DND-41 (cell line): ENCODE data around the gene UTS2.

Experiments used
- CTCF ChIP-seq: IDR thresholded peaks from 2 replicates; pipeline ENCODE4 v1.5.1; 2012; ENCODE audit warnings: borderline replicate concordance, low read length, moderate library complexity, mild to moderate bottlenecking; ENCODE audit not compliant: poor library complexity, severe bottlenecking; ENCODE audit errors: extremely low read depth
- EZH2 ChIP-seq: IDR thresholded peaks from 3 replicates; pipeline ENCODE4 v1.6.1; 2012; ENCODE audit warnings: borderline replicate concordance, low read depth, mild to moderate bottlenecking, moderate library complexity, low read length, inconsistent platforms; ENCODE audit not compliant: severe bottlenecking

- TF ChIP-seq EZH2 (no peak), CTCF (no peak)
These were observed 11.0 kb upstream of the UTS2 start for GRCh38 chr1:7863756-7864328.
